ENCODE results near the gene PROK2. TPM values are rescaled to one million over a fixed set of nuclear protein-coding genes. Genes with fewer than 3 reads are reported as not detected.

Gene PROK2
- total and polyA plus RNA-seq, 2 experiments from 2014 or later: not detected

DNA sequence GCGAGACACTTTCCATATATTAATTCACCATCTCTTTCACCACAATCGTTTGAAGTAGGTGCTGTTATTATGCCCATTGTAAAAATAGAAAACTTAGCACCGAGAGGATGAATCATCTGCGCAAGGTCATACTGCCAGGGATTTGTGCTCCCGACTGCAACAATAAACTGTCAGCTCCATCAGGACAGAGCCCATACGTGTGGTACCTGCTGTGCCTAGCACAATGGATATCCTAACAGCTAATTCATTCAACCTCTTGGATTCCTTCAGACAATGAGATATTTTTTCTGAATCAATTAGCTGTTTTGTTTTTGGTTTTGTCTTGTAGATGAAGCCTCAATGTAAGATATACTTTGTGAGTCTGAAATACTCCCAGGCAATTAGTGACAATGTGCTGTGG is 32.3 kb upstream of the PROK2 start:
- in situ Hi-C loops (cut with MboI): no loop called here
- H3K27me3 ChIP-seq (replicated peaks; ENCODE audit: insufficient read depth): peaks cover 12% of the 10 kb centered on the region

DNA sequence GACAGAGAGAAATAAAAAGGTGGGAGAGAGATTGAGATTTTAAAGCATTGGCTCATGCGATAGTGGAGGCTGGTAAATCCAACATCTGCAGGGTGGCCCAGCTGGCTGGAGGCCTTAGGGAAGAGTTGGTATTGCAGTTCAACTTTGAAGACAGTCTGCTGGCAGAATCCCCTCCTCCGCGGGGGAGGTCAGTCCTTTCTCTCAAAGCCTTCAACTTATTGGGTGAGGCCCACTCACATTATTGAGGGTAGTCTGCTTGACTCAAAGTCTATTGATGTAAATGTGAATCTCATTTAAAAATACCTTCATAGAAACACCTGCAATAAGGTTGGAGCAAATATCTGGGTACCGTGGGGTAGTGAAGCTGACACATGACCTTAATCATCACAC is 31.8 kb upstream of the PROK2 start:
- H3K9me3 ChIP-seq (ENCODE audit: low read depth): no peaks in the 10 kb centered on the region
- DNase-seq: no peak

More for the DNA sequence above, 32.3 kb upstream of the PROK2 start:
- H3K27ac ChIP-seq: no peak overlapping the region
- H3K4me2 ChIP-seq (ENCODE audit: unreplicated experiment): no peak overlapping the region
- no peaks in the 10 kb centered on the region for H3K4me1 ChIP-seq (ENCODE audit: insufficient read depth)
- H3F3A ChIP-seq (ENCODE audit: insufficient read depth): no peaks in the 10 kb centered on the region
- H3K9me3 ChIP-seq (ENCODE audit: low read depth): no peaks in the 10 kb centered on the region
- no peak overlapping the region for H3K4me3 ChIP-seq
- no peaks in the 10 kb centered on the region for H3K9me2 ChIP-seq (ENCODE audit: insufficient read depth)
- DNase-seq: no peak
- H2AFZ ChIP-seq: no peak overlapping the region
- TF ChIP-seq EZH2 (IDR thresholded peaks at IDR 0.05; ENCODE audit: insufficient read depth, poor library complexity, severe bottlenecking): no peak
- no peak for TF ChIP-seq EZH2phosphoT487 (IDR thresholded peaks at IDR 0.05; ENCODE audit: insufficient read depth, low read depth)
- no peaks in the 10 kb centered on the region for H3K36me3 ChIP-seq (ENCODE audit: low read depth)
- no peaks in the 10 kb centered on the region for H4K20me1 ChIP-seq (ENCODE audit: insufficient read depth)
- no peaks in the 10 kb centered on the region for H3K79me2 ChIP-seq (ENCODE audit: insufficient read depth)
- H3K9ac ChIP-seq: no peak overlapping the region
- WGBS, 2 experiments (ENCODE audit: low coverage in 1 of 2, low lambda C conversion rate in 2 of 2, missing lambda C conversion rate in 2 of 2): 73 to 74% methylated on average over 6 of the region's 6 CpGs

DNA sequence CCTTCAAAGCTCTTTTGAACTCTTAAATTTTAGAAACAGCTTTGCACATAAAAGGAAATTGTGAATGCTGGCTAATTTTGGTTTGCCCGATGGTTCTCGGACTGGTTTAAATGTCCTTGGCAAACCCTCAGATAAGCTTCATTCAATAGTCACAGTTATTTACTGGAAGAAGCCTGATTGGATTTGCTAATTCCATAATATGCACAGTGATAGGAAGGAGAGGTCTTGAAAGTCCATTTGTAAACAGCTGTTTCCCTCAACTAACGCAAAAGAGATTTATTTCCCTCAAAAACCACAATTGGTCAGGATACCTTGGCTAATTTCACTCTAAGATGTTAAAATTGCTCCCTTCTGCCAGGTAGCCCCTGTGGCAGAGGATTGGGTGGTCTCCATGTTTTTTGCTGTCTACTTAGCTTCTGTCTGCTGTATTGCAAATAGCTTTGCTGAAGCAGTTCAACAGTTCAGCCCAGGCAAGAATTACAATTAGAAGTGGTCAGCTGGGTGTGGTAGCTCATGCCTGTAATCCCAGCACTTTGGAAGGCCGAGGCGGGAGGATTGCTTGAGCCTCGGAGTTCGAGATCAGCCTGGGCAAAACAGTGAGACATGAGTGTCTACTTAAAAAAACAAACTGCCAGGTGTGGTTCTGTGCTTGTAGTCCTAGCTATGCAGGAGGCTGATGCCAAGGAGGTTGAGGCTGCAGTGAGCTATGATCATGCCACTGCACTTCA is 30.6 kb upstream of the PROK2 start:
- Histone ChIP-seq H3K9ac (no peak overlapping the region), H3K4me2 (ENCODE audit: unreplicated experiment) (no peak overlapping the region), H3K4me1 (ENCODE audit: insufficient read depth) (no peaks in the 10 kb centered on the region), H4K20me1 (ENCODE audit: insufficient read depth) (no peaks in the 10 kb centered on the region), H3K27ac (no peak overlapping the region), H2AFZ (no peak overlapping the region), H3F3A (ENCODE audit: insufficient read depth) (no peaks in the 10 kb centered on the region), H3K4me3 (no peak overlapping the region), H3K36me3 (ENCODE audit: low read depth) (no peaks in the 10 kb centered on the region), H3K9me3 (ENCODE audit: low read depth) (no peaks in the 10 kb centered on the region), H3K27me3 (replicated peaks; ENCODE audit: insufficient read depth) (peaks cover 20% of the 10 kb centered on the region), H3K79me2 (ENCODE audit: insufficient read depth) (no peaks in the 10 kb centered on the region), H3K9me2 (ENCODE audit: insufficient read depth) (no peaks in the 10 kb centered on the region)
- whole genome bisulfite sequencing, 2 experiments (ENCODE audit: low coverage in 1 of 2, low lambda C conversion rate in 2 of 2, missing lambda C conversion rate in 2 of 2): 81 to 83% methylated on average over 7 of the region's 7 CpGs
- no peak for DNase-seq
- in situ Hi-C loops (cut with MboI): no loop called here
- TF ChIP-seq EZH2phosphoT487 (IDR thresholded peaks at IDR 0.05; ENCODE audit: insufficient read depth, low read depth) (no peak), EZH2 (IDR thresholded peaks at IDR 0.05; ENCODE audit: insufficient read depth, poor library complexity, severe bottlenecking) (no peak)

More for the DNA sequence above, 31.8 kb upstream of the PROK2 start:
- no peak overlapping the region for H3K4me2 ChIP-seq (ENCODE audit: unreplicated experiment)
- no peaks in the 10 kb centered on the region for H3K36me3 ChIP-seq (ENCODE audit: low read depth)
- no peak overlapping the region for H3K4me3 ChIP-seq
- 85 to 89% methylated on average over 4 of the region's 4 CpGs for WGBS, 2 experiments (ENCODE audit: low coverage in 1 of 2, low lambda C conversion rate in 2 of 2, missing lambda C conversion rate in 2 of 2)
- in situ Hi-C loops (cut with MboI): no loop called here
- H2AFZ ChIP-seq: no peak overlapping the region
- H3K9ac ChIP-seq: no peak overlapping the region
- peaks cover 14% of the 10 kb centered on the region for H3K27me3 ChIP-seq (replicated peaks; ENCODE audit: insufficient read depth)
- no peaks in the 10 kb centered on the region for H3K4me1 ChIP-seq (ENCODE audit: insufficient read depth)
- H4K20me1 ChIP-seq (ENCODE audit: insufficient read depth): no peaks in the 10 kb centered on the region
- no peaks in the 10 kb centered on the region for H3K79me2 ChIP-seq (ENCODE audit: insufficient read depth)
- H3F3A ChIP-seq (ENCODE audit: insufficient read depth): no peaks in the 10 kb centered on the region
- H3K27ac ChIP-seq: no peak overlapping the region
- no peak for TF ChIP-seq EZH2phosphoT487 (IDR thresholded peaks at IDR 0.05; ENCODE audit: insufficient read depth, low read depth)
- TF ChIP-seq EZH2 (IDR thresholded peaks at IDR 0.05; ENCODE audit: insufficient read depth, poor library complexity, severe bottlenecking): no peak
- no peaks in the 10 kb centered on the region for H3K9me2 ChIP-seq (ENCODE audit: insufficient read depth)

DNA sequence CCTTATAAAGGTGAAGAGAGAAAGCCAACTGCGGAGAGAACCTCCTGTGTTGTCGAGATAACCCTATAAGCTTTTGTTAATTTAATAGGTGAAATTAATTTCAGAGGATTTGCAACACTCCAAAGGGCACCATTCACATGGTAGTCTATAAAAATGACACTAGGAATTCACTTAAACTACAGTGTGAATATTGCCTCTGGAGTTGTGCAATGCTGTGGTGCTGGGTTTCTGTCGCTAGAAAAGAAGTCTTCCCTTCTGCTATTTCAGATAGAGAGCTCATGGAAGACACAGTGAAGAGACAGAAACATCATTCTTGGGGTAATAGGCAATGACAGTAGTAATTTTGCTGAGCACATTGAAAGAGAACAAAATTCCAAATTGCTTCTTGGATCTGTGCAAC is 28.8 kb upstream of the PROK2 start:
- H3K4me2 ChIP-seq (ENCODE audit: unreplicated experiment): no peak overlapping the region
- no peak overlapping the region for H3K27ac ChIP-seq
- no peaks in the 10 kb centered on the region for H3K9me3 ChIP-seq (ENCODE audit: low read depth)
- no peak for DNase-seq
- H3K9me2 ChIP-seq (ENCODE audit: insufficient read depth): no peaks in the 10 kb centered on the region
- no peaks in the 10 kb centered on the region for H3K36me3 ChIP-seq (ENCODE audit: low read depth)
- no peak overlapping the region for H3K9ac ChIP-seq
- H3F3A ChIP-seq (ENCODE audit: insufficient read depth): no peaks in the 10 kb centered on the region
- peaks cover 20% of the 10 kb centered on the region for H3K27me3 ChIP-seq (replicated peaks; ENCODE audit: insufficient read depth)
- TF ChIP-seq EZH2 (IDR thresholded peaks at IDR 0.05; ENCODE audit: insufficient read depth, poor library complexity, severe bottlenecking) (no peak), EZH2phosphoT487 (IDR thresholded peaks at IDR 0.05; ENCODE audit: insufficient read depth, low read depth) (no peak)
- H4K20me1 ChIP-seq (ENCODE audit: insufficient read depth): no peaks in the 10 kb centered on the region
- in situ Hi-C loops (cut with MboI): no loop called here
- no peak overlapping the region for H3K4me3 ChIP-seq
- H2AFZ ChIP-seq: no peak overlapping the region
- no peaks in the 10 kb centered on the region for H3K4me1 ChIP-seq (ENCODE audit: insufficient read depth)
- H3K79me2 ChIP-seq (ENCODE audit: insufficient read depth): no peaks in the 10 kb centered on the region
- WGBS, 2 experiments (ENCODE audit: low coverage in 1 of 2, low lambda C conversion rate in 2 of 2, missing lambda C conversion rate in 2 of 2): 31 to 36% methylated on average over 3 of the region's 3 CpGs
